GM19023 (cell line): ENCODE measurements around the gene PANK4.
"Not testable (repeated sequence)": the region's sequence is repeated elsewhere in the genome, so short reads cannot be mapped to it uniquely, and the experiment has no call there.

ENCODE experiments used
- ATAC-seq: cut with Tn5 transposase; IDR thresholded peaks from one replicate; pipeline ENCODE4 v1.9.1; 2021; ENCODE audit warnings: mild to moderate bottlenecking, moderate library complexity; ENCODE audit not compliant: unreplicated experiment

PANK4 gene

DNA sequence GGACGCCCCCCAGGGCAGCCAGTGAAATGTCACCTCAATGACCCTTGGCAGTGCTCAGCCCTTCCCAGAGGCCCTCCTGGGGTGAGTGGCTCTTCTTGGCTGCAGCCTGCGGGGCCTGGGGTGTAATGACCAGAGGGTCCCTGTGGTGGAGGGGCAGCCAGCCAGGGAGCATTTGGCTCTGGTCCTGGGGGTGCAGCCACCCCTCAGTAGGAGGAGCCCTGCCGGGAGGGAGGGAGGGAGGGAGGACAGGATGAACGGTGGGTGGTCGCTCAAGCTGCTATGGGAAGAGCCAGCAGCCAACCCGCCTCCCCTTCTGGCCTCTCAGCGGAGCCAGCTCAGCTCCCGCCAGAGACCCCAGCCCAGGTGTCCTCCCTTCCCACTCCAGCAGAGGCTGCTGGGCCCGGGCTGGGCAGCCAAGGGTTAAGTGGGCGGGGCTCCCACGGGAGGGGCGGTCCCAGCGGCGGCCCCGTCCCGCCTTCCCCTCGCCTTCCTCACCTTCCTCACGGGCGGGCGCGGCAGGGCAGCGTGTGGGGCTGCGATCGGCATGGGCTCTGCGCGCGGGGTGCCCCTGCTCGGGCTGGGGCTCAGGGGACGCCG, 59.3 kb downstream of the PANK4 start:
- ATAC-seq, result no peak

- no peak for ATAC-seq
Measured at GRCh38 chr1:2466270-2466665, 60.1 kb downstream of the PANK4 start.

DNA sequence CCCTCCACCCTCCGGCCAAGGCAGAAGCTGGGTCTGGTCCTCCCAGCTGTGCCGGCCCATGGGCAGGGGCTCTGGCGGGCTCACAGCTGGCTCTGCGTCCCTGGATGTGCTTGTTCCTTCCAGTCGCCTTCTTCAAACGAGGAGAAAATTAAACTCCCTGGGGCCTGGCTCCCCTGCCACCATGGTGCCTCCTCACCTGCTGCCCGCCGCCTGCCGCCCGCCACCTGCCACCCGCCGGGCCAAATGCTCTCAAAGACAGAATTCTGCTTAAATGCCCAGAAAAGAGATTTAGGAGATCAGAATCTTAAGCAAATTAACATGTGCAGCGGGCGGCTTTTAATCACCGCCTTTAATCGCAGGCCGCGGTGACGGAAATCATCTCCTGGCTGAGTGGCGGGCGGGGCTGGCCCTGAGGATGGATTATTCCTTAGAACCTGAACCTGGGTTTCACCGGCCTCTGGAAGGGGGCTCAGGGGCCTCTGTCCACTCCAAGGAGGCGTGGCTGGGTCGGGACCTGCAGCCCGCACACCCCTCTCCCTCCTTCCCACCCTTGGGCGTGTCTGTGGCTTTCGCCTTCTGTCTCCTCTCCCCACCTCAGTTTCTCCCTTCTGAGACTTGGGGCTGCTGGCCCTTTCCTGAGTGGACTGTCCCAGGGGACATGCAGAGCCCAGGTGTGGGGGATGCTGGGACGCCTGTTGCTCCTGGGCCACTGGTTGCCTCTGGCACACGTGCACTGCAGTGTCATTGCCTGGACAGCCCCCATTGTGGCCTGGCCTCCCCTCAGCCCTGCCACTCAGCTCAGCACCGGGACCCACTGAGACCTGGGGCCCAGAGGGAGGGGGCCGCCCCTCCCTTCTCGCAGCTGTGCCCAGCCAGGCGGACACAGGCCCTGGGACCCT, 60.8 kb downstream of the PANK4 start:
- ATAC-seq, result no peak

GRCh38 chr1:2463396-2463795, 63.0 kb downstream of the PANK4 start:
- ATAC-seq, result no peak

- ATAC-seq, result no peak
Measured at GRCh38 chr1:2462819-2463218, 63.6 kb downstream of the PANK4 start.

DNA sequence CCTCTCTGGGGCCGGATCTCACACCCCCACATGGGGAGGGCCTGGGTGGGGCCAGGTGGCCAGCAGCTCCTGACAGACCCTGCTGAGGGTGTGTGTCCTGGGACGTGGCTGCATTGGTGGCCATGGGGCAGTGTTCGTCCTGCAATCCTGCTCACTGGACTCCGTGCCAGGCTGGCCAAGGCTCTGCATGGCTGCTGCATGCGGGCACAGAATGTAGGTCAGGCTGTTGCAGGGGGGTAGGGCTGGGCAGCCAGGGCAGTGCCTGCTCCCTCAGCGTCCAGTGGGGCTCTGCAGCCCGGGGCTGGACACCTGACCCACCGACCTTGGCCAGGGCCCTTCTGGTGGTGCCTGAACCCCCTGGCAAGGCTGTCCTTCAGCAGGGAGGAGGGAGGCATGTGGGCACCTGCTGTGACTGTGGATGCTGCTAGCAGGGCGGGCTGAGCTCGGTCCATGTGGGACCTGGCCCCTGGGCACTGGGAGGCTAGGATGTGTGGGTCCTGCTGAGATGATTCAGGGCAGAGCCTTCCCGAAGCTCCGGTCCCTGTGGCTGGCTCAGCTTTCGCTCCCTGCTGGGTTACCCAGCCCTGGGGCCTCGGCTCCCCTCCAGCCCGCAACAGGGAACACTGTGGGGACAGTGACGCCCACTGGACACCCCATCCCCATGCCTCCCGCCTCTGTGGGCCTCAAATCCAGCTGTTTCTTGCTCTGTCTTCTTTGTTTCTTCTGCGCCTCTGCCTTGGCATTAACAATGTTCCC, 65.2 kb downstream of the PANK4 start:
- no peak for ATAC-seq

GRCh38 chr1:2460203-2460602, 66.2 kb downstream of the PANK4 start:
- no peak for ATAC-seq

GRCh38 chr1:2459757-2460156, 66.6 kb downstream of the PANK4 start:
- no peak for ATAC-seq

- not testable (repeated sequence) for ATAC-seq
Measured at GRCh38 chr1:2459102-2459753, 67.2 kb downstream of the PANK4 start.

GRCh38 chr1:2458687-2459086, 67.7 kb downstream of the PANK4 start:
- ATAC-seq, result no peak
